Endothelial cell of umbilical vein (primary cell): ENCODE measurements around the gene SH3PXD2A. TPM values are rescaled to one million over a fixed set of nuclear protein-coding genes. Genes with fewer than 3 reads are reported as not detected.

Experiments
- BruUV-seq: library from RNA; stranded (reverse); fragments of 400-500 nt; replicated peaks from 2 replicates; lab custom pipeline; 2021; lab: Mats Ljungman, UMichigan
- CTCF ChIA-PET: fragments of 300-600, 350-600 bp; sonication (Branson Sonifier 250); formaldehyde crosslinking; loops from one replicate; lab custom pipeline; 2021; ENCODE audit warnings: antibody characterized with exemption, inconsistent platforms; lab: Charles Lee
- POLR2A ChIA-PET: fragments of 300-600, 350-600 bp; sonication (Branson Sonifier 250); formaldehyde crosslinking; loops from one replicate; lab custom pipeline; 2021; ENCODE audit warnings: antibody characterized with exemption, inconsistent platforms; lab: Charles Lee
- DNase-seq: peaks from one replicate; pipeline ENCODE4 v3.0.0-alpha.2; 2011; ENCODE audit warnings: low read depth, low spot score
- FAIRE-seq: peaks from 2 replicates; lab custom pipeline; 2011; peaks lifted over from hg19 to GRCh38; lab: Jason Lieb, UNC
- H2AFZ ChIP-seq: 2 replicates; pipeline ENCODE4 v1.6.0; 2012; ENCODE audit warnings: low read depth, low read length, control low read depth, inconsistent platforms
- H3K27ac ChIP-seq: 2 replicates; pipeline ENCODE4 v1.5.1; 2011; ENCODE audit warnings: low read depth, mild to moderate bottlenecking, control low read depth, low read length, moderate library complexity; ENCODE audit not compliant: insufficient read depth
- H3K27me3 ChIP-seq, 2 experiments: 2 replicates each; pipeline versions ENCODE4 v1.6.0 to v1.6.1; 2011; ENCODE audit warnings: low read length in 2 of 2, mixed read lengths in 1 of 2; ENCODE audit not compliant: control insufficient read depth in 2 of 2, insufficient read depth in 2 of 2
- H3K36me3 ChIP-seq, 2 experiments: 2 replicates in 1 of 2; 3 replicates in 1 of 2; pipeline ENCODE4 v1.5.1; 2011; ENCODE audit warnings: low read length in 2 of 2, mild to moderate bottlenecking in 1 of 2, moderate library complexity in 1 of 2; ENCODE audit not compliant: control insufficient read depth in 2 of 2, insufficient read depth in 2 of 2; ENCODE audit errors: extremely low read depth in 1 of 2
- H3K4me1 ChIP-seq: 3 replicates; pipeline ENCODE4 v1.5.1; 2011; ENCODE audit warnings: mild to moderate bottlenecking, low read length; ENCODE audit not compliant: control insufficient read depth, insufficient read depth; ENCODE audit errors: extremely low read depth
- H3K4me2 ChIP-seq: 2 replicates; pipeline ENCODE4 v1.6.1; 2011; ENCODE audit warnings: low read length, control low read depth, mixed read lengths; ENCODE audit not compliant: insufficient read depth
- H3K4me3 ChIP-seq, 3 experiments: fragments of 200-600 bp in 1 of 3; sonication (generic), shearing (Covaris generic) in 1 of 3; replicated peaks in 1 of 3; 2 replicates each; pipeline ENCODE4 v1.5.1; 2011 to 2016; ENCODE audit warnings: control low read depth in 3 of 3, low read length in 3 of 3, mild to moderate bottlenecking in 2 of 3, inconsistent platforms in 1 of 3, low read depth in 1 of 3, moderate library complexity in 1 of 3; ENCODE audit not compliant: insufficient read depth in 1 of 3
- H3K79me2 ChIP-seq: 2 replicates; pipeline ENCODE4 v1.6.0; 2012; ENCODE audit warnings: low read length, inconsistent platforms; ENCODE audit not compliant: control insufficient read depth, insufficient read depth
- H3K9ac ChIP-seq: replicated peaks from 2 replicates; pipeline ENCODE3; 2011; ENCODE audit warnings: low read length, control low read depth; ENCODE audit not compliant: insufficient read depth; ENCODE audit errors: extremely low read depth
- H3K9me1 ChIP-seq: replicated peaks from 3 replicates; pipeline ENCODE4 v1.6.0; 2011; ENCODE audit warnings: mild to moderate bottlenecking, low read length; ENCODE audit not compliant: control insufficient read depth, insufficient read depth; ENCODE audit errors: extremely low read depth
- H3K9me3 ChIP-seq: replicated peaks from 2 replicates; pipeline ENCODE4 v1.5.1; 2012; ENCODE audit warnings: low read length, inconsistent platforms; ENCODE audit not compliant: control insufficient read depth, insufficient read depth
- H4K20me1 ChIP-seq: replicated peaks from 2 replicates; pipeline ENCODE3; 2011; ENCODE audit warnings: mild to moderate bottlenecking, low read length; ENCODE audit not compliant: control insufficient read depth, insufficient read depth; ENCODE audit errors: extremely low read depth
- CTCF ChIP-seq, 2 donors: IDR thresholded peaks; 1 replicate in 1 of 2; 2 replicates in 1 of 2; pipeline ENCODE4 v1.5.1; 2011; ENCODE audit warnings: low read length in 2 of 2, mild to moderate bottlenecking in 2 of 2, moderate library complexity in 2 of 2, control low read depth in 1 of 2, inconsistent platforms in 1 of 2, low read depth in 1 of 2; ENCODE audit not compliant: insufficient read depth in 1 of 2; ENCODE audit errors: extremely low read depth in 1 of 2
- EZH2 ChIP-seq: IDR thresholded peaks from 2 replicates; pipeline ENCODE4 v1.6.1; 2012; ENCODE audit warnings: borderline replicate concordance, low read depth, mild to moderate bottlenecking, moderate library complexity, low read length, inconsistent platforms; ENCODE audit not compliant: severe bottlenecking
- FOS ChIP-seq: IDR thresholded peaks from 2 replicates; pipeline ENCODE4 v1.6.1; 2011; ENCODE audit warnings: mild to moderate bottlenecking, low read length, moderate library complexity, borderline replicate concordance; ENCODE audit not compliant: insufficient read depth
- GATA2 ChIP-seq: IDR thresholded peaks from 2 replicates; pipeline ENCODE4 v1.7.0; 2011; ENCODE audit warnings: low read depth, mild to moderate bottlenecking, moderate library complexity, mixed read lengths, low read length; ENCODE audit not compliant: insufficient read length, insufficient read depth
- JUN ChIP-seq: IDR thresholded peaks from 2 replicates; pipeline ENCODE4 v1.6.1; 2011; ENCODE audit warnings: borderline replicate concordance, low read depth; ENCODE audit not compliant: insufficient read length, insufficient read depth
- MYC ChIP-seq: IDR thresholded peaks from one replicate; pipeline ENCODE4 v1.6.1; 2011; ENCODE audit warnings: mild to moderate bottlenecking, low read depth, low read length
- POLR2A ChIP-seq: IDR thresholded peaks from 2 replicates; pipeline ENCODE4 v1.6.1; 2012; ENCODE audit warnings: low read depth, mild to moderate bottlenecking, control low read depth, low read length
- POLR2AphosphoS5 ChIP-seq: IDR thresholded peaks from 2 replicates; pipeline ENCODE4 v1.6.1; 2012; ENCODE audit warnings: low read depth, mild to moderate bottlenecking, control low read depth, low read length, moderate library complexity; ENCODE audit not compliant: insufficient read depth
- dilution Hi-C: fragments of 300-500 bp; cut with MboI; formaldehyde crosslinking; loops from one replicate; pipeline ENCODE4 v1.15.0; 2019; ENCODE audit warnings: low sequenced_read_pairs; ENCODE audit not compliant: extremely low pct_ligation_motif_present
- intact Hi-C: fragments of 100-400 bp; cut with micrococcal nuclease; formaldehyde crosslinking; loops from one replicate; pipeline ENCODE4 v1.10.0; 2022
- polyA plus RNA-seq, 4 experiments: library from polyadenylated mRNA; depleted of rRNA in 3 of 4; stranded (reverse) in 3 of 4; unstranded in 1 of 4; fragments of >200 nt; gene quantifications; 2 replicates each; pipeline versions ENCODE4 v1.2.1 to v1.2.3, GENCODE V29; 2011 to 2012; ENCODE audit warnings: missing spikeins in 1 of 4
- total RNA-seq: library from RNA; stranded (reverse); gene quantifications from 2 replicates; pipeline ENCODE4 v1.2.3, GENCODE V29; 2021
- TF ChIP-seq, protein P1 (sequence below): IDR thresholded peaks from 2 replicates; pipeline ENCODE4 v1.6.1; 2011; ENCODE audit not compliant: insufficient read depth, insufficient read length

The SH3PXD2A gene
- total and polyA plus RNA-seq, 2 donors (not counting 3 experiments of a cell fraction or from before 2014, with no cell fraction given) = 1.4 to 5.1 TPM

DNA sequence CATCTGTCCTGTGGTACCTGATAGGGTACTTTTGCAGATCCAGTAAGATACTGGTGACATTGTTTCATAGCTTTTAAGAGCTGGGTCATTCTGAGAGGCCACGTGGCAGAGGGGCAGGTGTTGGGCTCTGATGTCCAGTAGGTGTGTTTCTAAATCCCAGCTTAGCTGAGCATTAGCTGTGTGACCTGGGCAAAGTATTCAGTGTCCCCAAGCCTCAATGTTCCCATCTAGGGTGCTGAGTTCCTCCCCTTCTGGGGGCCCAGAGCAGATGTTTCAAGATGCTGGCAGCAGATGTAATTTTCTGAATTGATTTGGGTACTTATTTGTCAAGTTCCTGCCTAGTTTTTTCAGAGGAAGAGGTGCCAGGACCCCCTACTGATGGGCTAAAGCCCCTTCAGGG lies 309.0 kb downstream of the SH3PXD2A start:
- peaks cover 4% of the 10 kb centered on the region for H3K4me1 ChIP-seq
- H3K27ac ChIP-seq = no peak overlapping the region
- no peaks in the 10 kb centered on the region for H3K79me2 ChIP-seq
- H3K4me2 ChIP-seq = no peak overlapping the region
- TF ChIP-seq FOS (no peak), CTCF (IDR thresholded peaks at IDR 0.05; ENCODE audit: extremely low read depth in 1 of 2, insufficient read depth in 1 of 2, low read depth in 1 of 2, low read length in 2 of 2) (no peak), POLR2AphosphoS5 (no peak), JUN (no peak), GATA2 (no peak), EZH2 (no peak), POLR2A (no peak), MYC (no peak)
- TF ChIP-seq, protein P1, sequence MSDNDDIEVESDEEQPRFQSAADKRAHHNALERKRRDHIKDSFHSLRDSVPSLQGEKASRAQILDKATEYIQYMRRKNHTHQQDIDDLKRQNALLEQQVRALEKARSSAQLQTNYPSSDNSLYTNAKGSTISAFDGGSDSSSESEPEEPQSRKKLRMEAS = no peak
- no peaks in the 10 kb centered on the region for H3K9me3 ChIP-seq
- H3K9me1 ChIP-seq = no peaks in the 10 kb centered on the region
- FAIRE-seq (no peak), DNase-seq (no peak)
- CTCF ChIA-PET = interaction anchor here (0.7 to 1.8 kb wide), 4 partner anchors 11 to 58 kb away, joined by 3 to 6 read pairs (median 4); no protein-coding TSS in a partner anchor
- no peaks in the 10 kb centered on the region for H3K27me3 ChIP-seq
- no peak overlapping the region for H3K4me3 ChIP-seq
- H3K36me3 ChIP-seq = no peaks in the 10 kb centered on the region
- POLR2A ChIA-PET = interaction anchor here (0.6 kb wide), 1 partner anchor 1206 kb away, joined by 5 read pairs; no protein-coding TSS in a partner anchor
- H2AFZ ChIP-seq = no peak overlapping the region
- dilution Hi-C loops = no loop called here
- BruUV-seq = no TSS peak
- intact Hi-C loops = no loop called here
- H3K9ac ChIP-seq = no peak overlapping the region
- no peaks in the 10 kb centered on the region for H4K20me1 ChIP-seq
